Subcutaneous abdominal adipose tissue (tissue), 5 donors: ENCODE results near the gene DZANK1.

ENCODE experiments used
- H3K27ac ChIP-seq: one replicate; pipeline ENCODE4 v1.7.0; 2013; ENCODE audit warnings: low read depth, mild to moderate bottlenecking, inconsistent platforms, low read length, moderate library complexity
- H3K27me3 ChIP-seq, 5 donors: one replicate each; pipeline ENCODE4 v1.7.0; 2013; ENCODE audit warnings: low read length in 5 of 5, inconsistent platforms in 1 of 5; ENCODE audit not compliant: control insufficient read depth in 5 of 5, insufficient read depth in 4 of 5
- H3K36me3 ChIP-seq, 5 donors: one replicate each; pipeline ENCODE4 v1.7.0; 2013; ENCODE audit warnings: low read length in 5 of 5; ENCODE audit not compliant: control insufficient read depth in 5 of 5, insufficient read depth in 5 of 5
- H3K4me1 ChIP-seq, 5 donors: one replicate each; pipeline ENCODE4 v1.7.0; 2013; ENCODE audit warnings: low read length in 5 of 5, mild to moderate bottlenecking in 3 of 5, moderate library complexity in 1 of 5; ENCODE audit not compliant: control insufficient read depth in 5 of 5, insufficient read depth in 5 of 5
- H3K4me3 ChIP-seq, 5 donors: one replicate each; pipeline ENCODE4 v1.7.0; 2013; ENCODE audit warnings: low read length in 5 of 5, low read depth in 1 of 5
- H3K9ac ChIP-seq, 5 donors: one replicate each; pipeline ENCODE4 v1.7.0; 2013; ENCODE audit warnings: low read length in 5 of 5, mild to moderate bottlenecking in 4 of 5, moderate library complexity in 3 of 5
- H3K9me3 ChIP-seq, 5 donors: one replicate each; pipeline ENCODE4 v1.7.0; 2013; ENCODE audit warnings: low read length in 5 of 5; ENCODE audit not compliant: control insufficient read depth in 5 of 5
- donor health status: healthy.
- donor health status: healthy.
- donor health status: healthy.
- donor health status: healthy.
- donor health status: healthy.

The DZANK1 gene

DNA sequence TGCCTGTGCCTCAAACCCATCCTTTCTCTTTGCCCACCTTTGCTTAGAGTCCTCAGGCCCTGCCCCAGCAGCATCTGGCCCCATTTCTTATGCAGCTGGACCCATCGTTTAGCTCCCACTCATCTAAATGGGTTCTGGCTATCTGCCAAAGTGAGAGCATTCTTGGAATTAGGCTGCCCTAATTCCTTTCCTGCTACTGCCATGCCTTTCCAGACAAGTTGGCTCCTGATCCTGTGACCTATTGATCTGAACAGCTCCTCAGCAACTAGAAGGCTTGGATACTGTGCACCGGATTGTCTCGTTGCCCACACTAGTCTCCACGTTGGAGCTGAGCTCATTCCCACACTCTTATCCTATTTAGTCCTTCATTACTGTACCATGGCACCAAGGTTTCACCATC, 22.9 kb downstream of the DZANK1 start:
- Histone ChIP-seq H3K4me1 (no peaks in the 10 kb centered on the region), H3K36me3 (peaks cover 0 to 3% (median 0%) of the 10 kb centered on the region in 5 donors), H3K27me3 (no peaks in the 10 kb centered on the region), H3K9me3 (no peaks in the 10 kb centered on the region), H3K27ac (no peak overlapping the region), H3K4me3 (no peak overlapping the region), H3K9ac (no peak overlapping the region)

DNA sequence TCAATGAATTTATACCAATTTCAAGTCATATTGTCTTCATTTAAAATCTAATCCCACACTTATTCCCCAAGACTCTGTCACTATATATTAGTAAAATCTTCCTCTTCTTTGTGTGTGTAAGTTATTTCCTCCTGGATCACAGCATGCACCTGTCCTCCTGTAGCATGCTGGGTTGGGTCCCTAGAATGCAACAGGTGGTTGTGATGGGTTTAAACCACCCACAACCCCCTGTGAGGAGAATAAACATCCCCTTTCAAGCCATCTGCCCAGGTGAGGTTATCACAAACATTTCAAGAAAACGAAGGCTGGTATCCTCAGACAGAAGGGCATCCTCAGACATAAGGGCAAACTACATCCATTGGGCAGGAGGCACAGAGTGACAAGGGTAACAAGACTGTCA, 26.4 kb downstream of the DZANK1 start:
- Histone ChIP-seq H3K4me3 (no peak overlapping the region), H3K27me3 (no peaks in the 10 kb centered on the region), H3K36me3 (peaks cover 0 to 3% (median 0%) of the 10 kb centered on the region in 5 donors), H3K4me1 (no peaks in the 10 kb centered on the region), H3K9ac (no peak overlapping the region), H3K9me3 (no peaks in the 10 kb centered on the region), H3K27ac (no peak overlapping the region)

GRCh38 chr20:18436847-18437246, 30.0 kb downstream of the DZANK1 start:
- no peaks in the 10 kb centered on the region for H3K4me1 ChIP-seq
- H3K9ac ChIP-seq = no peak overlapping the region
- H3K27ac ChIP-seq = no peak overlapping the region
- no peaks in the 10 kb centered on the region for H3K9me3 ChIP-seq
- H3K36me3 ChIP-seq = no peaks in the 10 kb centered on the region
- H3K4me3 ChIP-seq = no peak overlapping the region
- no peaks in the 10 kb centered on the region for H3K27me3 ChIP-seq

DNA sequence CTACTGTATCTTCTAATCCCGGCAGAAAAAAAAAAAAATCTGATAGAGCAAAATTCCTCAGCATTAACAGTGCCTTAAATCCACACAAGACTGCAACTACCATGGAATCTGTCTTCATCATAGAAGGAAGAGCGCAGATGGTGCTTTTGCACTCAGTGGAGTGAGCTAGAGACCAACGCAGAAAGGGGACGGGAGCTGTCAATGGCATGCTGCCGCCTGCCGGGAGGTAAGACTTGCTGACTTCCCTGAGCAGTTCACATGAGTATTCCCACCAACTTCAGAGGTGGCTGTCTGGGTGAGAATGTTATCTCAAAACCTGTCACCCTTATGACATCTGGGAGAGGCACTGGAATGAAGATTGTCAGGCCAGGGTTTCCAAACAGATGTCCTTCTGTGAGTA, 35.6 kb downstream of the DZANK1 start:
- H3K27ac ChIP-seq = no peak overlapping the region
- no peak overlapping the region for H3K9ac ChIP-seq

DNA sequence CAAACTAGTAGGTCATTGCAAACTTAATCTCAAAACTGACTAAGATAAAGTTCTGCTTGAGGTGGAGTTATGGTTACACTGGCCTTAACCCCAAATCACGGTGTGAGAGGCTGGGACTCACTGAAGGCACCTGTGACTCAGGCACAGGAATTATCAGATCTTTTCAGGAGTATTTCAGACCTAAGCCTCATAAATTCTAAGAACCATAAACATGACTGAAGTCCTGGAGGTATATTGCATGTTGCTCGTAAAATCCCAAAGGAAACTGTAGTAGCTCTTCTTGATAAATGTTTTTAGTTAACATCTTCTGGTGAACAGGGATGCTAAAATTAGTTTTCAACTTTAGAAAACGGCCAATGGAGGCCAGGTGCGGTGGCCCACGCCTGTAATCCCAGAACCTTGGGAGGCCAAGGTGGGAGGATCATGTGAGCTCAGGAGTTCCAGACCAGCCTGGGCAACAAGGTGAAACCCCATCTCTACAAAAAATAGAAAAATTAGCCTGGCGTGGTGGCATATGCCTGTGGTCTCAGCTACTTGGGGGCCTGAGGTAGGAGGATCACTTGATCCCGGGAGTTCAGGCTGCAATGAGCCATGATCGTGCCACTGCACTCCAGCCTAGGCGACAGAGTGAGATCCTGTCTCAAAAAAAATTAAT, 36.5 kb downstream of the DZANK1 start:
- Histone ChIP-seq H3K4me3 (no peak overlapping the region), H3K9ac (no peak overlapping the region), H3K27me3 (no peaks in the 10 kb centered on the region), H3K36me3 (no peaks in the 10 kb centered on the region), H3K9me3 (no peaks in the 10 kb centered on the region), H3K4me1 (peaks cover 0 to 19% (median 11%) of the 10 kb centered on the region in 5 donors), H3K27ac (no peak overlapping the region)

More for the DNA sequence above, 35.6 kb downstream of the DZANK1 start:
- Histone ChIP-seq H3K4me3 (no peak overlapping the region), H3K27me3 (no peaks in the 10 kb centered on the region), H3K9me3 (no peaks in the 10 kb centered on the region), H3K4me1 (peaks cover 0 to 19% (median 11%) of the 10 kb centered on the region in 5 donors), H3K36me3 (no peaks in the 10 kb centered on the region)

GRCh38 chr20:18428490-18429173, 38.2 kb downstream of the DZANK1 start:
- Histone ChIP-seq H3K27ac (no peak overlapping the region), H3K9ac (no peak overlapping the region), H3K9me3 (no peaks in the 10 kb centered on the region), H3K27me3 (no peaks in the 10 kb centered on the region), H3K36me3 (no peaks in the 10 kb centered on the region), H3K4me1 (peaks cover 0 to 19% (median 11%) of the 10 kb centered on the region in 5 donors), H3K4me3 (no peak overlapping the region)

DNA sequence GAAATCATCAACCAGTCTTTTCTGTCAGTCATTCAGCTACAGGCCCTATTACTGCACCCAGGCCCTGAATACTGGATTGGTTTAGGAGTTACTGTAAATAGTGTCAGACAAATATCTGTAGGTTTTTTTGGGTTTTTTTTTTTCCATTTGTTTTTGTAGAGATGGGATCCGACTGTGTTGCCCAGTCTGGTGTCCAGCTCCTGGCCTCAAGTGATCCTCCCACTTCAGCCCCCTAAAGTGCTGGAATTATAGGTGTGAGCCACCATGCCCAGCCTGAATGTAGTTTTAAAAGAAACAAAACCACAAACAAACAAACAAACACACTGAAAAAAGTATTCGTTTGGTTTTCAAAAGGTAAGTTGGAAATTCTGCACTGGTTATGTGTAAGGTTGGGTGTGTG, 39.6 kb downstream of the DZANK1 start:
- no peak overlapping the region for H3K4me3 ChIP-seq
- peaks cover 0 to 19% (median 11%) of the 10 kb centered on the region in 5 donors for H3K4me1 ChIP-seq
- H3K36me3 ChIP-seq = no peaks in the 10 kb centered on the region
- H3K9me3 ChIP-seq = no peaks in the 10 kb centered on the region
- H3K27ac ChIP-seq = no peak overlapping the region
- no peak overlapping the region for H3K9ac ChIP-seq
- no peaks in the 10 kb centered on the region for H3K27me3 ChIP-seq

DNA sequence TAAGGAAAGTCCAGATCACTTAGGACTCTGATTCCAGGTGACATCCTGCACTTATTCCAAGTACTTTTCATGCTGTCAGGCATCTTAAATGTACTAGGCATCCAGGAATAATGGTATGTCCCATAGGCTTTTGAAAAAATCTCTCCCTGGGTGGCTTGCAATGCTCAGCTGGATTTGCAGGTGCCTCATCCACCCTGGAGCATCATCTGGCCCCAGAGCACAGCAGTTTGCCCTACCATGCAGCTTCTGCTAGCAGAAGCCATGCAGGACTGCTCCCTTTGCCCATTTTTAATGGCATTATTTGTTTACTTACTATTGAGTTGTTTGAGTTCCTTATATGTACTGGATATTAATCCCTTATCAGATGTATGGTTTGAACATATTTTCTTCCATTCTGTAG, 45.2 kb downstream of the DZANK1 start:
- H3K4me1 ChIP-seq = no peaks in the 10 kb centered on the region
- H3K27me3 ChIP-seq = no peaks in the 10 kb centered on the region
- H3K4me3 ChIP-seq = no peak overlapping the region
- no peak overlapping the region for H3K27ac ChIP-seq
- no peaks in the 10 kb centered on the region for H3K36me3 ChIP-seq
- no peaks in the 10 kb centered on the region for H3K9me3 ChIP-seq
- H3K9ac ChIP-seq = no peak overlapping the region

DNA sequence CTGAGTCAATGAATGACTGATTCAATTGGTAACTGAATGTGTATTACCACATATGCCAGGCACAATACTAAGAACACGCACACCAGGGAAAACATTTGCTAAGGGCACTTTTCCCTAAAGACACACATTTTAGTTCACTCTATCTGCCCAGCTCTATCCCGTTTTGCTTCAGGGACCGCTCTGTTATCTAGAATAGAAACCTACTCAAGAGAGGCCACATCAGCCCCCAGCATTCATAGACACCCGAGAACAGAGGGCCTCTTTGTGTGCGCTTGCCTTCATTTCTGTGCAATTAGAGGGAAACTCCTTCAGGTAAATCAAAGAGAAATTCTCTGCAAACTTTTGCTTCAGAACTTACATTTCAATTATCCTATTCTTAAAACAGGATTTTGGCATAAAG, 50.3 kb downstream of the DZANK1 start:
- Histone ChIP-seq H3K27ac (no peak overlapping the region), H3K9ac (no peak overlapping the region), H3K4me1 (peaks cover 0 to 16% (median 5%) of the 10 kb centered on the region in 5 donors), H3K4me3 (no peak overlapping the region), H3K27me3 (no peaks in the 10 kb centered on the region), H3K9me3 (no peaks in the 10 kb centered on the region), H3K36me3 (no peaks in the 10 kb centered on the region)

- Histone ChIP-seq H3K9ac (no peak overlapping the region), H3K27me3 (no peaks in the 10 kb centered on the region), H3K4me3 (no peak overlapping the region), H3K27ac (no peak overlapping the region), H3K9me3 (no peaks in the 10 kb centered on the region), H3K4me1 (peaks cover 0 to 18% (median 5%) of the 10 kb centered on the region in 5 donors), H3K36me3 (no peaks in the 10 kb centered on the region)
Observed at GRCh38 chr20:18414140-18414539, 52.7 kb downstream of the DZANK1 start.
